ENCODE results near the gene MICAL3. TPM values are rescaled to one million over a fixed set of nuclear protein-coding genes. Genes with fewer than 3 reads are reported as not detected.

Gene MICAL3
- polyA plus RNA-seq, 1 donor from 2014 or later, result 28.1 TPM

- no peaks in the 10 kb centered on the region for H3F3A ChIP-seq (ENCODE audit: insufficient read depth, low read length, poor library complexity, severe bottlenecking)
- no peaks in the 10 kb centered on the region for H3K36me3 ChIP-seq (ENCODE audit: insufficient read depth, low read length)
- no peak overlapping the region for H3K4me3 ChIP-seq (ENCODE audit: low read length)
- no peak overlapping the region for H2AFZ ChIP-seq (ENCODE audit: low read depth, low read length)
- no peaks in the 10 kb centered on the region for H3K79me2 ChIP-seq (replicated peaks; ENCODE audit: insufficient read depth, low read length)
- H3K9me3 ChIP-seq (ENCODE audit: low read length), result no peaks in the 10 kb centered on the region
- no peak overlapping the region for H3K27ac ChIP-seq (ENCODE audit: low read length)
- no peaks in the 10 kb centered on the region for H3K27me3 ChIP-seq (ENCODE audit: insufficient read depth, low read depth, low read length)
- H3K4me2 ChIP-seq (ENCODE audit: low read length), result no peak overlapping the region
- no peaks in the 10 kb centered on the region for H3K9me2 ChIP-seq (ENCODE audit: insufficient read depth, low read length)
- H3K9ac ChIP-seq (ENCODE audit: low read length), result no peak overlapping the region
- no peaks in the 10 kb centered on the region for H4K20me1 ChIP-seq (ENCODE audit: insufficient read depth)
- no peak for TF ChIP-seq REST (IDR thresholded peaks at IDR 0.05; ENCODE audit: borderline replicate concordance)
- TF ChIP-seq TAF1 (IDR thresholded peaks at IDR 0.05; ENCODE audit: low read depth), result no peak
- no peak for TF ChIP-seq MXI1 (conservative IDR thresholded peaks at IDR 0.05; ENCODE audit: poor library complexity, severe bottlenecking)
- TF ChIP-seq POLR2AphosphoS5 (IDR thresholded peaks at IDR 0.05), result no peak
- no peak for TF ChIP-seq SMC3 (conservative IDR thresholded peaks at IDR 0.05; ENCODE audit: poor library complexity)
- TF ChIP-seq CTCF (IDR thresholded peaks at IDR 0.05; ENCODE audit: poor library complexity, severe bottlenecking), result no peak
- no peak for TF ChIP-seq EP300 (conservative IDR thresholded peaks at IDR 0.05; ENCODE audit: poor library complexity, severe bottlenecking)
- TF ChIP-seq RAD21 (conservative IDR thresholded peaks at IDR 0.05), result no peak
- TF ChIP-seq EZH2 (IDR thresholded peaks at IDR 0.05; ENCODE audit: borderline replicate concordance, insufficient read depth, low read length, poor library complexity, severe bottlenecking), result no peak
Measured at GRCh38 chr22:17835256-17835655, 189.1 kb downstream of the MICAL3 start.

- no peak for TF ChIP-seq TAF1 (IDR thresholded peaks at IDR 0.05; ENCODE audit: low read depth)
- TF ChIP-seq RAD21 (conservative IDR thresholded peaks at IDR 0.05), result no peak
- no peak for TF ChIP-seq REST (IDR thresholded peaks at IDR 0.05; ENCODE audit: borderline replicate concordance)
- no peak for TF ChIP-seq EP300 (conservative IDR thresholded peaks at IDR 0.05; ENCODE audit: poor library complexity, severe bottlenecking)
- TF ChIP-seq MXI1 (conservative IDR thresholded peaks at IDR 0.05; ENCODE audit: poor library complexity, severe bottlenecking), result no peak
- TF ChIP-seq SMC3 (conservative IDR thresholded peaks at IDR 0.05; ENCODE audit: poor library complexity), result no peak
- TF ChIP-seq CTCF (IDR thresholded peaks at IDR 0.05; ENCODE audit: poor library complexity, severe bottlenecking), result no peak
- TF ChIP-seq EZH2 (IDR thresholded peaks at IDR 0.05; ENCODE audit: borderline replicate concordance, insufficient read depth, low read length, poor library complexity, severe bottlenecking), result no peak
- no peak for TF ChIP-seq POLR2AphosphoS5 (IDR thresholded peaks at IDR 0.05)
- H3K27me3 ChIP-seq (ENCODE audit: insufficient read depth, low read depth, low read length), result no peaks in the 10 kb centered on the region
- no peak overlapping the region for H3K4me2 ChIP-seq (ENCODE audit: low read length)
- H3K27ac ChIP-seq (ENCODE audit: low read length), result no peak overlapping the region
- no peak overlapping the region for H3K9ac ChIP-seq (ENCODE audit: low read length)
- no peak overlapping the region for H3K4me3 ChIP-seq (ENCODE audit: low read length)
- no peaks in the 10 kb centered on the region for H3K9me2 ChIP-seq (ENCODE audit: insufficient read depth, low read length)
- no peaks in the 10 kb centered on the region for H3K79me2 ChIP-seq (replicated peaks; ENCODE audit: insufficient read depth, low read length)
- H3F3A ChIP-seq (ENCODE audit: insufficient read depth, low read length, poor library complexity, severe bottlenecking), result no peaks in the 10 kb centered on the region
- no peaks in the 10 kb centered on the region for H3K9me3 ChIP-seq (ENCODE audit: low read length)
- peaks cover 4% of the 10 kb centered on the region for H3K36me3 ChIP-seq (ENCODE audit: insufficient read depth, low read length)
- H2AFZ ChIP-seq (ENCODE audit: low read depth, low read length), result no peak overlapping the region
- H4K20me1 ChIP-seq (ENCODE audit: insufficient read depth), result no peaks in the 10 kb centered on the region
Measured at GRCh38 chr22:17833489-17833888, 190.9 kb downstream of the MICAL3 start.

Data from neural cell (in vitro differentiated cells).